Activated CD4-positive, alpha-beta T cell treated with anti-CD3 and anti-CD28 coated beads for 36 hours (primary cell): ENCODE results near the gene CFAP74. TPM values are rescaled to one million over a fixed set of nuclear protein-coding genes. Genes with fewer than 3 reads are reported as not detected.

Experiments
- ATAC-seq: fragments of 200-7000 bp; cut with Tn5 transposase; one replicate; pipeline ENCODE4 v1.10.0; 2021; ENCODE audit warnings: mild to moderate bottlenecking, moderate library complexity
- CTCF ChIA-PET: fragments of 350-600 bp; sonication (Branson Sonifier 250); formaldehyde crosslinking; loops from one replicate; lab custom pipeline; 2021; ENCODE audit warnings: antibody characterized with exemption; lab: Charles Lee
- POLR2A ChIA-PET: fragments of 350-600 bp; sonication (Branson Sonifier 250); formaldehyde crosslinking; loops from one replicate; lab custom pipeline; 2021; ENCODE audit warnings: antibody characterized with exemption, inconsistent platforms; lab: Charles Lee
- DNase-seq: peaks from one replicate; pipeline ENCODE4 v3.0.0-alpha.2; 2020
- H3K27ac Mint-ChIP-seq: one replicate; pipeline ENCODE4 v1.8.0; 2021; ENCODE audit warnings: mixed read lengths
- H3K27me3 Mint-ChIP-seq: one replicate; pipeline ENCODE4 v1.8.0; 2021; ENCODE audit warnings: mixed read lengths
- H3K36me3 Mint-ChIP-seq: one replicate; pipeline ENCODE4 v1.8.0; 2021; ENCODE audit warnings: low read depth, mixed read lengths
- H3K4me1 Mint-ChIP-seq: one replicate; pipeline ENCODE4 v1.8.0; 2021; ENCODE audit warnings: mixed read lengths
- H3K4me3 Mint-ChIP-seq: one replicate; pipeline ENCODE4 v1.8.0; 2021; ENCODE audit warnings: mild to moderate bottlenecking, moderate library complexity, mixed read lengths
- H3K9me3 Mint-ChIP-seq: one replicate; pipeline ENCODE4 v1.8.0; 2021; ENCODE audit warnings: low read depth, mixed read lengths
- intact Hi-C, 2 experiments: fragments of 100-400 bp; cut with DNase I in 1 of 2; cut with micrococcal nuclease in 1 of 2; formaldehyde crosslinking; loops; one replicate each; pipeline versions ENCODE4 v1.14.2 to v1.15.1; 2022 to 2024; cut with DNase I, micrococcal nuclease
- total RNA-seq, 2 experiments: library from RNA; stranded (reverse); gene quantifications; one replicate each; pipeline ENCODE4 v1.2.3, GENCODE V29; 2021

The CFAP74 gene
- total RNA-seq, 2 experiments from 2014 or later = 0.25 TPM; not detected in 1

DNA sequence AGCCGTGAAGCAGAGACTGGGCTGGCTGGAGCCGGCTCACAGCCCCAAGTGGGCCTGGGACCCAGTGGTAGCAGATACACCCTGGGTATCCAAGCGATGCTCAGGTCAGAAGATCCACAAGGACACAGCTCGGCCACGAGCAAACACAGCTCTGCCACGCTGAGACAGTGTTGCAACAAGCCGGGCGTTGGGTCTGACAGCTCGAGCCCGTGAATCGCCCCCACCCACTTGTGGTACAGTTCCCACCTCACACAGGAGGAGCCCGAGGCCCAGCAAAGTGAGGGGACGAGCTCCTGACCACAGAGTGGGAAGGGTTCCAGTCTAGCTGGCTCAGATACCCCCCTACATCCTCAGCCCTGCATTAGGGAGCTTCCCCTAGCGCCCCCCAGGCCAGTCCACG lies 37.7 kb upstream of the CFAP74 start:
- peaks cover 3% of the 10 kb centered on the region for H3K27me3 Mint-ChIP-seq
- ChIA-PET POLR2A (no interaction called here), CTCF (interaction anchor here (0.6 to 0.9 kb wide), 3 partner anchors 37 to 133 kb away, joined by 3 to 4 read pairs (median 3); no protein-coding TSS in a partner anchor)
- ATAC-seq (no peak), DNase-seq (no peak)
- H3K27ac Mint-ChIP-seq = no peak overlapping the region
- no peaks in the 10 kb centered on the region for H3K9me3 Mint-ChIP-seq
- H3K4me1 Mint-ChIP-seq = peaks cover 11% of the 10 kb centered on the region
- H3K4me3 Mint-ChIP-seq = no peak overlapping the region
- no peaks in the 10 kb centered on the region for H3K36me3 Mint-ChIP-seq
- intact Hi-C loops = no loop called here

DNA sequence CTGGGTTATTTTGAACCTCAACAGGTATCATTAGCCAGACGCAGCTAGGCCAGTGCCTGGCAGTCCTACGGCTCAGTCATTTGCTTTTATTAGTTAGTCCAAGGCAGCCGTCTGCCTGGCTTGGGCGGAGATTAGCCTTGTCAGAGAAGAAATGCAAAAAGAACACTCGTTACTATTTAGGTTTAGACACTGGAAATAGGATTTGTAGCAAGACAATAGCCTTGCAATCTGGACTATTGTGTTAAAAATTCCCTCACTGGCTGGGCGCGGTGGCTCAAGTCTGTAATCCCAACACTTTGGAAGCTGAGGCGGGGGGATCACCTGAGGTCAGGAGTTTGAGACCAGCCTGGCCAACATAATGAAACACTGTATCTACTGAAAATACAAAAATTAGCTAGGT lies 35.7 kb upstream of the CFAP74 start:
- Mint-ChIP-seq H3K27ac (no peak overlapping the region), H3K4me1 (no peaks in the 10 kb centered on the region), H3K27me3 (no peaks in the 10 kb centered on the region), H3K36me3 (no peaks in the 10 kb centered on the region), H3K9me3 (no peaks in the 10 kb centered on the region), H3K4me3 (no peak overlapping the region)
- ChIA-PET CTCF (interaction anchor here (0.6 to 1.3 kb wide), 3 partner anchors 10 to 99 kb away, joined by 3 read pairs; no protein-coding TSS in a partner anchor), POLR2A (no interaction called here)
- intact Hi-C loops = no loop called here
- DNase-seq = no peak
- ATAC-seq = no peak

DNA sequence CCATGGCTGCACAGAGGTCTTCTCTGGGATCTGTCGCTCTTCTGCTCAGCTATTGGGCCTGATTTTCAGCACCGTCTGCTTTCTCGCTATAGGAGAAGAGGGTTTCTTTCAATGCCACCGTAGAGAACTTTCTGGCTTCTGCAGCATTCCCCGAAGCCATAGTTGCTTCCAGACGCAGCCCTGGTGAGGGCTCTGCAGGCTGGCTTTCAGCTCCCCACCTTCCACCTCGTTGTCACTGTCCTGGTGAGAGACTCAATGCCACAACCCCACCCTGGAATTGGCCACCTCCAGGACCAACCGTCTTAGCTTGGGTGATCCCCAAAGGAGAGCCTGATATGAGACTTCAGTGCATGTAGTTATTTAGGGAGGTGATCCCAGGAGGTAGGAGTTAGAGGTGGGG lies 34.6 kb upstream of the CFAP74 start:
- Mint-ChIP-seq H3K9me3 (no peaks in the 10 kb centered on the region), H3K36me3 (no peaks in the 10 kb centered on the region), H3K4me3 (no peak overlapping the region), H3K27ac (no peak overlapping the region), H3K27me3 (no peaks in the 10 kb centered on the region), H3K4me1 (no peaks in the 10 kb centered on the region)
- CTCF ChIA-PET = no interaction called here
- POLR2A ChIA-PET = no interaction called here
- ATAC-seq (no peak), DNase-seq (no peak)
- intact Hi-C loops = no loop called here

DNA sequence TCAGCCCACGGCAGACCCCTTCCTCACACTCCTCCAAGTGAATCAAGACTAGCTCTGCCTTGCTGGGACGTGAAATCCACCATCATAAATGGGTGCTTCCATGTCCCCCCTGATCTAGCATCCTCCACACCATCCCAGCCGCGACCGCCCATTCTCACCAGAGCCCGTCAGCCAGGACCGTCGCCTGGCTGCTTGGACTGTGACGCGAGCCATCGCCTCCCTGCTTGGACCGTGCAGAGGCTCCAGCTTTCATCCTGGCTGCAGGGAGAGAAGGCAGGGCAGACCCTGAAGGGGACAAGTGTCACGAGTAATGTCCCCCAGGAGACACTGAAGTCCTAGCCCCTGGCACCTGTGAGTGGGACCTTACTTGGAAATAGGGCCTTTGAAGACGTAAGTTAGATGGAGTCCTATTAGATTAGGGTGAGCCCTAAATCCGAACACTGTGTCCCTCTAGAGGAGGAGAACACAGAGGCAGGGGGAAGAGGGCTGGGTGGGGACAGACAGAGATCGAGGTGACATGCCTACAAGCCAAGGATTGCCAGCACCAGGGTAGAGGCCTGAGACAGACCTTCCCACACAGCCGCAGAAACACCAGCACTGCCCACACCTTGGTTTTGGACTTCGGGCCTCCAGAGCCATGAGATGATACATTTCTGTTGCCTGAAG lies 33.9 kb upstream of the CFAP74 start:
- Mint-ChIP-seq H3K27me3 (no peaks in the 10 kb centered on the region), H3K9me3 (no peaks in the 10 kb centered on the region), H3K27ac (no peak overlapping the region), H3K4me1 (no peaks in the 10 kb centered on the region), H3K36me3 (no peaks in the 10 kb centered on the region), H3K4me3 (no peak overlapping the region)
- no peak for ATAC-seq
- ChIA-PET POLR2A (no interaction called here), CTCF (no interaction called here)
- no peak for DNase-seq
- intact Hi-C loops = no loop called here

DNA sequence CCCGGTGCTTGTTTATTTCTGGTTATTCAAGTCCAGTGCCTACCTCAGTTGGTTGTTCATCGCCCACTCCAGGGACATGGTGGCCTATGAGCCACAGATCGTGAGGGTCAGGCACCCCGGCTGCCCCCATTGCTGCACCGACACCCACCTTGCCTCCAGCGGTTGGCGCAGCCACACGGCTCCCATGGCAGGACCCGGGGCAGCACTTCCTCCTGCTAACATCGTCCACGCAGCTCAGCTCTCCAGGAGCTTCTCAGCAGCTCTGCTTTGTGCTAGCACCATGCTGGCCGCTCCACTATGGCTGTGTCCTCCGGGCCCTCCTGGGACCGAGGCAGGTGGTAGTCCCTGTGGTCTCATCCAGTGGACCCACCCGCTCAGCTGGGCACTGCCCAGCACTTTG lies 32.7 kb upstream of the CFAP74 start:
- ChIA-PET CTCF (interaction anchor here (0.6 kb wide), 1 partner anchor 76 kb away, joined by 3 read pairs; no protein-coding TSS in a partner anchor), POLR2A (no interaction called here)

DNA sequence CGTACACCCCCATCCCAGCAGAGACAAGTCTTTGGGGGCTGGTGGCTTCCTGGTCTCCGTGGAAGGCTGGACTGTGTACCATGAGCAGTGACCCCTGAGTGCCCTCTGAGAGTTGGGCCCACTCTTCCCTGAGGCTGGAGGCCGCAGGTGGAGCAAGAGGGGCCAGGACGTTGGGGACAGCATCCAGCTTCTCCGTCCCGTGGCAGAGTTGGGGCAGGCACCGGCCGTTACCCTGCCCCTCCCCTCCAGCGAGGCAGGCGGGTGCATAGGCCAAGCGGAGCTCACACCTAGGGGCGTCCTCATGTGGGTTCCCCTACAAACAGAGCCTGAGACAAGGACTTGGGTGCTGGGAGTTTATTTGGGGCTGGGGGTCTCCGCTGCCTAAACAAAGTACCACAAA lies 29.6 kb upstream of the CFAP74 start:
- ATAC-seq (no peak), DNase-seq (no peak)
- ChIA-PET CTCF (no interaction called here), POLR2A (no interaction called here)
- no peaks in the 10 kb centered on the region for H3K9me3 Mint-ChIP-seq
- H3K4me3 Mint-ChIP-seq = no peak overlapping the region
- H3K4me1 Mint-ChIP-seq = no peaks in the 10 kb centered on the region
- H3K36me3 Mint-ChIP-seq = no peaks in the 10 kb centered on the region
- intact Hi-C loops = no loop called here
- no peak overlapping the region for H3K27ac Mint-ChIP-seq
- H3K27me3 Mint-ChIP-seq = no peaks in the 10 kb centered on the region

More for the DNA sequence above, 32.7 kb upstream of the CFAP74 start:
- DNase-seq (no peak), ATAC-seq (no peak)
- Mint-ChIP-seq H3K4me1 (no peaks in the 10 kb centered on the region), H3K27ac (no peak overlapping the region), H3K36me3 (no peaks in the 10 kb centered on the region), H3K4me3 (no peak overlapping the region), H3K9me3 (no peaks in the 10 kb centered on the region), H3K27me3 (no peaks in the 10 kb centered on the region)
- intact Hi-C loops = no loop called here

DNA sequence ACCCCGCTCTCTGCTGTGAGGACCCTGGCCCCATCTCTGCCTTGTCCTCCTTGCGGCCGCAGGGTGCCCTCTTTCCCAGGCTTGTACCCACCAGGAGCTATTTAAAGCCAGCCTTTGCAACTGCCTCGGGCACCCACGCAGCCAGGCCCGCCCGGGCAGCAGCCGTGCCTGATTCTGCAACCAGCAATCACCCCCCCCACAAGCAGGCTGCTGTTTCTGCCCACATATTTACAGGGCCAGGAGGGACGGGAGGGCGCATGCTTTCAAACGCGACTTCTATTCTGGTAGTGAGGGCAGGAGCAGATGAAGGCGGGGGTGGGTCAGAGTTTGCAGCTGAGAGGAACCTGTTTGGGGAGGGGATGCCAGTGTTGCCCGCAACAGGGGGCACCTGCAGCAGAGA lies 29.2 kb upstream of the CFAP74 start:
- intact Hi-C loops = no loop called here
- no peaks in the 10 kb centered on the region for H3K36me3 Mint-ChIP-seq
- no peak overlapping the region for H3K4me3 Mint-ChIP-seq
- H3K27ac Mint-ChIP-seq = no peak overlapping the region
- no peaks in the 10 kb centered on the region for H3K27me3 Mint-ChIP-seq
- ATAC-seq = no peak
- no peak for DNase-seq
- ChIA-PET POLR2A (no interaction called here), CTCF (no interaction called here)
- no peaks in the 10 kb centered on the region for H3K4me1 Mint-ChIP-seq
- no peaks in the 10 kb centered on the region for H3K9me3 Mint-ChIP-seq

DNA sequence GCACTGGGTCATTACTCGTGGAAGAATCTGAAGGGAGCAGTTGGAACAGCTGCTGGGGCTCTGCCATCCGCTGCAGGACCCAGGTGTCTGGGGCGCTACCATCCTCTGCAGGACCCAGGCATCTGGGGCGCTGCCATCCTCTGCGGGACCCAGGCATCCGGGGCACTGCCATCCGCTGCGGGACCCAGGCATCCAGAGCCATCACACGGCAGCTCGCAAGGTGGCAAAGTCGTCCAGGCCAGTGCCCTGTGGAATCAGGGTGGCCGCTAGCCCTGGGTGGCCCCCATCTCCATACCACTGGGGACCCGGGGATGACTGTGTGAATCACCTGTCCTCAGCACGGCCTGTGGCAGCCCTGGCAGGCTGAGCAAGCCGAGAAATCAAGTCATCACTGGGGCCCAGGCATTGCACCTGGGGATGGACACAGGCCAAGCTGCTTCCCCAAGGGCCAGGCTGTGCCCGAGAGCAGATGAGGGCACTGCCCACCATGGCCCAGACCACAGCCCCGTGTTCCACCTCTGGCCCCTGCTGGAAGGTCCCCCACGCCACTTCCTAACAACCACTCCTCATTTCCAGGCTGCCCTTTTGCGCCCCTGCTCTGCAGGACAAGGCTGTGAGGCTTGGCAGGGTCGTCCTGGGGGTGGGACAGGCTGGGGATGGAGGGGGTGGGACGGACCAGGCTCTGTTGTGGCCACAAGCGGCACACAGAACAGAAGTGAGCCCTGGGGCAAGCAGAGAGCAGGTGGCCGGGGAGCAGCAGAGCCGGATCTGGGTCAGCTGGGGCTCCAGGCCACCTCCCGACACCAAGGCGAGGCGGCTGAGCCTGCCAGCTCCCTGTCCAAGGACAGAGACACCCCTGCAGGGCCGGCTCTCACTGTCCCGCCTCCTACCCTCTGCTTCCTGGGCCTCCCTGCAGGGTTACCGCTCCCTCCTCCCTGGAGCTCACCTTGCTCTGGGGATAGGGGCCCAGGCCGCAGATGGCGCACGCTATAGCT lies 28.3 kb upstream of the CFAP74 start:
- CTCF ChIA-PET = interaction anchor here (1.2 kb wide), 1 partner anchor 13 kb away, joined by 5 read pairs; no protein-coding TSS in a partner anchor
- no peak for DNase-seq
- intact Hi-C loops = no loop called here
- Mint-ChIP-seq H3K36me3 (no peaks in the 10 kb centered on the region), H3K4me3 (no peak overlapping the region), H3K4me1 (no peaks in the 10 kb centered on the region), H3K27ac (no peak overlapping the region), H3K27me3 (no peaks in the 10 kb centered on the region), H3K9me3 (no peaks in the 10 kb centered on the region)
- POLR2A ChIA-PET = no interaction called here
- no peak for ATAC-seq

DNA sequence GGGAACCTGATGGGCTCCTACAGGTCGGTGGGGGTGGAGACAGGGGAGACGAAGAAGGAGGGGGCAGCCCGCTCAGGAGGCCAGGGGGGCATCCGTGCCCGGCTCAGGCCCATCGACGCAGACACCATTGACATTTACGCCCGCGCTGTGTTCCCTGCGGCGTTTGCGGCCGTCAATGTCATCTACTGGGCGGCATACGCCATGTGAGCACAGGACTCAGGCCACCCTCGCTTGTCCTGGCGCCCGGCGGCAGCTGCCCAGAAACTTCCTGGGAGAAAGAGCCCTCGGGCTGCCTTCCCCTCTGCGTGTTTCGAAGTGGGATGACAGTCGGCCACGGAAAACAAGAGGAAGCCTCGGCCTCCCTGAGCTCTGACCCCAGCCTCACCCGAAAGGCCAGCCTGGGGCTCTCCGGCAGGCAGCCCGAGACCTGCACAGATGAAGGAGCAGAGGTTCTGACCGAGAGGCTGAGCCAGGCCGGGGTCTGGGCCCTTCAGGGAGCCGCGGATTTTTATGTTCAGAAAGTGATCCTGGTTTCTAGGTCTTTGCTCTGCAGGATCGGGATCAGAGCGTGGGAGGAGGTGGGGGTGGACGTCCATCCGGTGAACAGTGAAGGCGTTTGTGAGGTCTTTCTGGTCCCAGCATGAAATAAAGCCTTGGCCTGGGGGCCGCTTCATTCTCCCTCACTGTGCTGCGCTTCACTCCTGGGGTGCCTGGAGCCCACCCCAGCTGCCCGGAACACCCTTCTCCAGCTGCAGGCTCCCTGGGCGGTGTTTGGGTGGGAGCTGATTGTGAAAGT lies 26.7 kb upstream of the CFAP74 start:
- POLR2A ChIA-PET = no interaction called here
- H3K36me3 Mint-ChIP-seq = no peaks in the 10 kb centered on the region
- no peak overlapping the region for H3K27ac Mint-ChIP-seq
- no peaks in the 10 kb centered on the region for H3K27me3 Mint-ChIP-seq
- peaks cover 3% of the 10 kb centered on the region for H3K4me1 Mint-ChIP-seq
- intact Hi-C loops = no loop called here
- H3K4me3 Mint-ChIP-seq = no peak overlapping the region
- DNase-seq (no peak), ATAC-seq (no peak)
- no peaks in the 10 kb centered on the region for H3K9me3 Mint-ChIP-seq
- CTCF ChIA-PET = interaction anchor here (1.2 kb wide), 1 partner anchor 14 kb away, joined by 5 read pairs; no protein-coding TSS in a partner anchor

DNA sequence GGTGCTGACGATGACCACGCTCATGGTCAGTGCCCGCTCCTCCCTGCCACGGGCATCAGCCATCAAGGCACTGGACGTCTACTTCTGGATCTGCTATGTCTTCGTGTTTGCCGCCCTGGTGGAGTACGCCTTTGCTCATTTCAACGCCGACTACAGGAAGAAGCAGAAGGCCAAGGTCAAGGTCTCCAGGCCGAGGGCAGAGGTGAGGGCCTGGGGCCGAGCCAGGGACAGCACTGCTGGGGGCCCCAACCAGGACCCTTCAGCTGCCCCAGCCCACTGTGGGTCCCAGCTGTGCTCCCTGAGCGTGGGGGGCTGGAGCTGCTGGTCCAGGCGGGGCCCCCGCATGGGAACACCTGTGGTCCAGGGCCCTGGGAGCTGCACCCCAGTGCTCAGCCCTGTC lies 26.0 kb upstream of the CFAP74 start:
- DNase-seq (no peak), ATAC-seq (no peak)
- no peaks in the 10 kb centered on the region for H3K36me3 Mint-ChIP-seq
- no peak overlapping the region for H3K27ac Mint-ChIP-seq
- peaks cover 3% of the 10 kb centered on the region for H3K4me1 Mint-ChIP-seq
- ChIA-PET CTCF (no interaction called here), POLR2A (no interaction called here)
- H3K4me3 Mint-ChIP-seq = no peak overlapping the region
- no peaks in the 10 kb centered on the region for H3K9me3 Mint-ChIP-seq
- intact Hi-C loops = no loop called here
- no peaks in the 10 kb centered on the region for H3K27me3 Mint-ChIP-seq

DNA sequence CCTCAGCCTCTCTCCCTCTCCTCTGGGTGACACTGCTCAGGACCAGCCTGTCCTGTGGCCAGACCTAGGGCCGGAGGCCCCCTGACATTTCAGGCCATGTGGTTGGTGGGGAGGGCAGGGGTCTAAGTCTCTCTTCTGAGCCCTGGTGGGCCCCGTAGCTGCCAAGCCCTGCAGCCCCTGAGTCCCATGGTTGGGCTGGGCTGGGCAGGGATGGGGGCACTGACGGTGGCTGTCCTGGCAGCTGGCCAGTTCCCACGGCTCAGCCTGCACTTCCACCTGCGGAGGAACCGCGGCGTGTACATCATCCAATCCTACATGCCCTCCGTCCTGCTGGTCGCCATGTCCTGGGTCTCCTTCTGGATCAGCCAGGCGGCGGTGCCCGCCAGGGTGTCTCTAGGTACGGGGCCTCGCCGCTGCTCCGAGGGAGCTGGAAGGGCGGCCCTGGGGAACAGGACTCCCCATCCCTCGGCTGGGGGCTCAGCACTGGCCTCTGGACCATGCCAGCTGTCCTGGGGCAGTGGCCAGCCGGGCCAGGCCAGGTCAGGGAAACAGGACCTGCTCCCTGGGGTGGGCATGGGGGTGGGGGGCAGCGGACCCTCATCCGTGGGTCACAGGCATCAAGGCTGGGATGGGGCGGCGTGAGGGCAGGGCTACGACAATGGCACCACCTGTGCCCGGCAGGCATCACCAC lies 25.4 kb upstream of the CFAP74 start:
- no peak overlapping the region for H3K27ac Mint-ChIP-seq
- CTCF ChIA-PET = no interaction called here
- DNase-seq (no peak), ATAC-seq (no peak)
- H3K9me3 Mint-ChIP-seq = no peaks in the 10 kb centered on the region
- H3K4me1 Mint-ChIP-seq = peaks cover 3% of the 10 kb centered on the region
- no peaks in the 10 kb centered on the region for H3K27me3 Mint-ChIP-seq
- intact Hi-C loops = no loop called here
- POLR2A ChIA-PET = no interaction called here
- H3K4me3 Mint-ChIP-seq = no peak overlapping the region
- no peaks in the 10 kb centered on the region for H3K36me3 Mint-ChIP-seq
